Measurements from ENCODE around the gene SMIM10L1. TPM values are rescaled to one million over a fixed set of nuclear protein-coding genes. Genes with fewer than 3 reads are reported as not detected.
A peak's percentile ranks its signal among the peaks of the same experiment; 100 is the strongest.

Gene SMIM10L1
- total and polyA plus RNA-seq, 2 donors = 9.6 to 16.9 TPM

DNA sequence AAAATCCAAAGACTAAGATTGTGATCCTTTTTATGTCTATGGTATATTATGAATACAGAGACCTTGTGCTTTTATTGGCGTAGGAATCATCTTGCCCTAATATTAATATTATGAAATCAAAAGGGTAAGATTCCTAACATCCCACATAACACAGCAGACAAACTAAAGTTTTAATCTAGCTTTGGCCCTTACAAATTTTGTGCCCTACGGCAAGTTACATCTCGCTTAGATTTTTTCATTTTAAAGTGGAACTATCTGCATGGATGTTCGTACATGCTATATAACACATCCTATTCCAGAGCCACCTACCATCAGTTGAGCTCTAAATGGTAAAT is 217 bp upstream of the SMIM10L1 start:
- WGBS = 4% methylated on average over 4 of the region's 4 CpGs
- peaks cover 6 to 23% of the 10 kb centered on the region in 2 donors for H3K36me3 ChIP-seq (ENCODE audit: control insufficient read depth in 2 of 2, insufficient read depth in 2 of 2, low read length in 1 of 2)
- H3K27me3 ChIP-seq (ENCODE audit: control insufficient read depth in 2 of 2, insufficient read depth in 1 of 2, low read length in 1 of 2) = no peaks in the 10 kb centered on the region
- peak overlapping the region; percentile 93 to 99 for H3K27ac ChIP-seq (ENCODE audit: low read depth in 1 of 2, low read length in 1 of 2)
- no peaks in the 10 kb centered on the region for H3K9me3 ChIP-seq (ENCODE audit: control insufficient read depth in 2 of 2, insufficient read depth in 1 of 2, low read length in 1 of 2)
- peaks cover 7 to 8% of the 10 kb centered on the region in 2 donors for H3K4me1 ChIP-seq (ENCODE audit: control insufficient read depth in 2 of 2, insufficient read depth in 2 of 2, low read length in 2 of 2)
- peak in 2 of 9 donors; percentile 3 to 67 for DNase-seq (ENCODE audit: low read depth in 6 of 9, low spot score in 9 of 9)
- H3K4me3 ChIP-seq (ENCODE audit: low read length in 2 of 2) = peak overlapping the region; percentile 50 to 67

DNA sequence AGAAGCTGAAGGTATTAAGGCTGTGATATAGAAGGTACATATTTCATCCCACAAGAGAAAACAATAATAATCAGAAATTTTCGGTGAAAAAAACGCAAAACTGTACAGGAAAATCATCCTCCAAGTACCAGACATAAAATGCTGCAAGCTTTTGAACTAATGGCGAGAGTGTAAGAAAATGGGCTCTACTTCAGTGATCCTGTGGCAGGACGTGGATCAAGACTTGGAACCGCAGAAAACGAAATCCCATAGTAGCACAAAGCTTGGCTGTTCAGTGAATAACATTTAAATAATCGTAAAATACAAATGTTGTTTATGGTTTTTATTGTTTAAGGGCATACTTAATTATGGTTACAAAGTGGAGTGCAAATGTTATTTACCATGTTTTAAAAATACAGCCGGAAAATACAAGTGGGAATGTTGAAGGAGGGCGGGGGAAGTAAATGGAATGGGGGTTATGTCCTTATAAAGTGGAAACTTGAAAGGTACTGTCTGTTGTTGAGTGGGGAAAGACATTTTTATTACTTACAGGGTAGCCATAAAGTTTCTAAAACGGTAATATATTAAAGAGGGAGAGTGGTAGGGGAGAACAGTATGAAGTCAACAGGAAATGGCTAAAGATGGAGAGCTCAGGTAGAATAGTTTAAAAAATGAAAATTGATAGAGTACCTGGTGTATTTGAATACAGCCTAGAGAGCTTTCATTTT is 1.1 kb downstream of the SMIM10L1 start:
- Histone ChIP-seq H3K4me1 (ENCODE audit: control insufficient read depth in 2 of 2, insufficient read depth in 2 of 2, low read length in 2 of 2) (peaks cover 7 to 8% of the 10 kb centered on the region in 2 donors), H3K27ac (ENCODE audit: low read depth in 1 of 2, low read length in 1 of 2) (peak overlapping the region; percentile 27 to 93), H3K27me3 (ENCODE audit: control insufficient read depth in 2 of 2, insufficient read depth in 1 of 2, low read length in 1 of 2) (no peaks in the 10 kb centered on the region), H3K9me3 (ENCODE audit: control insufficient read depth in 2 of 2, insufficient read depth in 1 of 2, low read length in 1 of 2) (no peaks in the 10 kb centered on the region), H3K4me3 (ENCODE audit: low read length in 2 of 2) (peak overlapping the region; percentile 50 to 67), H3K36me3 (ENCODE audit: control insufficient read depth in 2 of 2, insufficient read depth in 2 of 2, low read length in 1 of 2) (peaks cover 0 to 22% of the 10 kb centered on the region in 2 donors)
- WGBS = 7% methylated on average over 10 of the region's 10 CpGs
- DNase-seq (ENCODE audit: low read depth in 6 of 9, low spot score in 9 of 9) = peak in 2 of 9 donors; percentile 4 to 17

DNA sequence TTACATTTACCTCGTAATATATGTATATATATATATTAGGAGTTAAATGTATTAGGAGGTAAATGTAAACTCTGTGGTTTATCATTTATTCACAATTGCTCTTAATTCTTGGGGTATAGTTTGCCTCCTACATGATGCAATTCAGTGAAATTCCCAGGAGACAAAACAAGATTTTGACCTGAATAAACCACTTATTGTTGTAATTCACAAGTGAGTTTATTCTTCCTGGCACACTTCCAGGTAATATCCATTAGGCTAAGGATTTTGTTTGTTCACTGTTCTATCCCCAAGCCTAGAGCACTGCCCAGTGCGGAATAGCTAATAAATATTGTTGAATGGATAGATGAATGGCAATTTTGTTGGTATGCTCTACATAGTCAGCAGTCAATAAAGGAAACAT is 3.0 kb downstream of the SMIM10L1 start:
- no peak for DNase-seq (ENCODE audit: low read depth in 6 of 9, low spot score in 9 of 9)
- Histone ChIP-seq H3K4me3 (ENCODE audit: low read length in 2 of 2) (no peak overlapping the region), H3K27ac (ENCODE audit: low read depth in 1 of 2, low read length in 1 of 2) (no peak overlapping the region), H3K27me3 (ENCODE audit: control insufficient read depth in 2 of 2, insufficient read depth in 1 of 2, low read length in 1 of 2) (no peaks in the 10 kb centered on the region), H3K9me3 (ENCODE audit: control insufficient read depth in 2 of 2, insufficient read depth in 1 of 2, low read length in 1 of 2) (no peaks in the 10 kb centered on the region), H3K4me1 (ENCODE audit: control insufficient read depth in 2 of 2, insufficient read depth in 2 of 2, low read length in 2 of 2) (peaks cover 7 to 8% of the 10 kb centered on the region in 2 donors), H3K36me3 (ENCODE audit: control insufficient read depth in 2 of 2, insufficient read depth in 2 of 2, low read length in 1 of 2) (peaks cover 0 to 21% of the 10 kb centered on the region in 2 donors)
- WGBS = 97% methylated on average over 2 of the region's 2 CpGs

DNA sequence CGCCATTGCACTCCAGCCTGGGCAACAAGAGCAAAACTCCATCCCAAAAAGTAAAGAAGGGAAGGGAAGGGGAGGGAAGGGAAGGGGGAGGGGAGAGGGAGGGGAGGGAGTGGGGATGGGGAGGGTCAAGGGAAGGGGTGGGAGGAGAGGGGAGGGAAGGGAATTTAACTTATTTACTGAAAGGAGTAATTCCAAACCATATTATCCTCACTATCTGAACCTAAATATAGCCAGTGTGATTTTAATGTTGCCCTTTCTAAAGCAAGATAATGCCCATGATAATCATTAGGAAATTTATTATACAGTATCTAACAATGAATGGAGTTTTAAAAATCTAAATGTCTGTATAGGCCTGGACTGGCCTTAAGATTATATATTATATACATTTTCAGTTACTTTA is 7.3 kb downstream of the SMIM10L1 start:
- Histone ChIP-seq H3K4me1 (ENCODE audit: control insufficient read depth in 2 of 2, insufficient read depth in 2 of 2, low read length in 2 of 2) (no peaks in the 10 kb centered on the region), H3K27ac (ENCODE audit: low read depth in 1 of 2, low read length in 1 of 2) (no peak overlapping the region), H3K27me3 (ENCODE audit: control insufficient read depth in 2 of 2, insufficient read depth in 1 of 2, low read length in 1 of 2) (no peaks in the 10 kb centered on the region), H3K36me3 (ENCODE audit: control insufficient read depth in 2 of 2, insufficient read depth in 2 of 2, low read length in 1 of 2) (peaks cover 0 to 8% of the 10 kb centered on the region in 2 donors), H3K4me3 (ENCODE audit: low read length in 2 of 2) (no peak overlapping the region), H3K9me3 (ENCODE audit: control insufficient read depth in 2 of 2, insufficient read depth in 1 of 2, low read length in 1 of 2) (no peaks in the 10 kb centered on the region)
- 100% methylated on average over 1 of the region's 1 CpG for WGBS
- no peak for DNase-seq (ENCODE audit: low read depth in 6 of 9, low spot score in 9 of 9)

DNA sequence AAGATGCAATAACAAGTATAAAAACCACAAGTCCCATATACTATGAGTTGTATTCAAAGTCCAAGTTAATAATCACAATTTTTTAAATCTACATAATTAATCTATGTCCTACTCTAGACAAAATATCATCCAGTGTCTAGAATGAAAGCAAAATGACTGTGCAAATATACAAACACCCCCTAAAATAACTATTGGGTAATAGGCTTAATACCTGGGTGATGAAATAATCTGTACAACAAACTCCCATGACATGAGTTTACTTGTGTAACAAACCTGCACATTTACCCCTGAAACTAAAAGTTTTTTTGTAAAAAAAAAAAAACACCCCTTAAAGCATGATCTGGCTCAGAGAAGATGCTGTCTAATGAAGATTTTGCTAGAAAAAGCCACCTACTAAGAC is 11.5 kb downstream of the SMIM10L1 start:
- H3K4me3 ChIP-seq (ENCODE audit: low read length in 2 of 2) = no peak overlapping the region
- no peak overlapping the region for H3K27ac ChIP-seq (ENCODE audit: low read depth in 1 of 2, low read length in 1 of 2)
- no peaks in the 10 kb centered on the region for H3K9me3 ChIP-seq (ENCODE audit: control insufficient read depth in 2 of 2, insufficient read depth in 1 of 2, low read length in 1 of 2)
- H3K36me3 ChIP-seq (ENCODE audit: control insufficient read depth in 2 of 2, insufficient read depth in 2 of 2, low read length in 1 of 2) = no peaks in the 10 kb centered on the region
- no peak for DNase-seq (ENCODE audit: low read depth in 6 of 9, low spot score in 9 of 9)
- no peaks in the 10 kb centered on the region for H3K27me3 ChIP-seq (ENCODE audit: control insufficient read depth in 2 of 2, insufficient read depth in 1 of 2, low read length in 1 of 2)
- H3K4me1 ChIP-seq (ENCODE audit: control insufficient read depth in 2 of 2, insufficient read depth in 2 of 2, low read length in 2 of 2) = no peaks in the 10 kb centered on the region

DNA sequence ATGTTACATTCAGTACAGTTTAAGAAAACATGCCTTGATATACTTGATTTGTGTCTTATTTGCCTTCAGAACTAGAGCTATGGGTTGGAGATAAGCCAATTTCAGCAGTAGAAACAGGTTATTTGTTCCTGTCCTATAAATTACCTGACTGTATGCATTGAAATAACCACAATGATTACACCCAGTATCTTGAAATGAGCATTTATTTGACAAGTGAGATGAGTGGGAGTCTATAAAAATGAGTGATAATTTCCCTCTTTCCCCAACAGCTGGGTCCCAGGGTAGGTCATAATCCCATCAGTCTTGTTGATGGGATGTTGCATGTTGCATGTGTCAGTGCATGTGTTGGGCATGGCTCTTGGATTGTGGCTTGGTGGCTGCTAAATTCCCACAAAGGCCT is 12.0 kb downstream of the SMIM10L1 start:
- no peaks in the 10 kb centered on the region for H3K27me3 ChIP-seq (ENCODE audit: control insufficient read depth in 2 of 2, insufficient read depth in 1 of 2, low read length in 1 of 2)
- H3K36me3 ChIP-seq (ENCODE audit: control insufficient read depth in 2 of 2, insufficient read depth in 2 of 2, low read length in 1 of 2) = no peaks in the 10 kb centered on the region
- H3K9me3 ChIP-seq (ENCODE audit: control insufficient read depth in 2 of 2, insufficient read depth in 1 of 2, low read length in 1 of 2) = no peaks in the 10 kb centered on the region
- no peaks in the 10 kb centered on the region for H3K4me1 ChIP-seq (ENCODE audit: control insufficient read depth in 2 of 2, insufficient read depth in 2 of 2, low read length in 2 of 2)
- no peak overlapping the region for H3K4me3 ChIP-seq (ENCODE audit: low read length in 2 of 2)
- no peak for DNase-seq (ENCODE audit: low read depth in 6 of 9, low spot score in 9 of 9)
- H3K27ac ChIP-seq (ENCODE audit: low read depth in 1 of 2, low read length in 1 of 2) = no peak overlapping the region

DNA sequence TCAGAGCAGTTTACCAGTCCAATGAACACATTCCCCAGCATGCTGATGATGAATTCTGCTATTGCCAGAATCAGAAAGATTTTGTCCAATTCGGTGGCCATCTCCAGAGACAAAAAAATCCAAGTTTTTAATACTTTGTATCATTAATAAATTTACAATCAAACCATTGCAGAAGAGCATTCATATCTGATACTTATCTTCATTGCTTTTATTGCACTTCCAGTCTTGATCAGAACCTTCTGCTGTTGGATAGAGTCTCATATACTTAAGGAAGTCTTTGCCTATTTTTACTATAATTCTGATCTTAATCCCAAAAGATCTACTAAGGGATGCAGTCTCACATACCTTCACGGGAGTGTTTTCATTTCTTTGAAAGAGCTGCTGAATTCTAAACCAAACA is 15.8 kb downstream of the SMIM10L1 start, which contains the start of gene TAS2R42:
TSS of gene TAS2R42 (minus strand) at position 101 of the 400 bp plus-strand sequence. CDS start at position 101, 0 bp downstream.
- H3K4me3 ChIP-seq (ENCODE audit: low read length in 2 of 2) = no peak within 1 kb of the TSS
- no peak for DNase-seq (ENCODE audit: low read depth in 6 of 9, low spot score in 9 of 9)
- no peaks in the 10 kb centered on the region for H3K36me3 ChIP-seq (ENCODE audit: control insufficient read depth in 2 of 2, insufficient read depth in 2 of 2, low read length in 1 of 2)
- WGBS = 81% methylated on average over 2 of the region's 2 CpGs
- no peaks in the 10 kb centered on the region for H3K27me3 ChIP-seq (ENCODE audit: control insufficient read depth in 2 of 2, insufficient read depth in 1 of 2, low read length in 1 of 2)
- no peaks in the 10 kb centered on the region for H3K4me1 ChIP-seq (ENCODE audit: control insufficient read depth in 2 of 2, insufficient read depth in 2 of 2, low read length in 2 of 2)
- H3K9me3 ChIP-seq (ENCODE audit: control insufficient read depth in 2 of 2, insufficient read depth in 1 of 2, low read length in 1 of 2) = no peaks in the 10 kb centered on the region
- H3K27ac ChIP-seq (ENCODE audit: low read depth in 1 of 2, low read length in 1 of 2) = no peak within 1 kb of the TSS

DNA sequence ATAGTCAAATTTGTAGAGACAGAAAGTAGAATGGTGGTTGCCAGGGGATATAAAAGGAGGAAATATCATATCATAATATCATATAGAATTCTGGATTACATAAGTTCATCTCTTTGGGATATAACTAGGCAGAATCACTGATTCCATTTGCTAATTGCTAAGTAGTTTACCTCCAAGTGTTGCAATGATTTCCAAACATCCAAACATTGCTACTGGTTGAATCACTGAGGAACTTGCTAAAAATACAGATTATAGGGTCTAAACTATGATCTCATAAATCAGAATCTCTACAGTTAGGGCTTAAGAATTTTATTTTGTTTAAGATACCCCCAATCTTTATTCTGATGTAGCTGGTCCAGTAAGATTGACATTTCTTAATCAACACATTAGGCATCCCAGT is 31.8 kb downstream of the SMIM10L1 start:
- H3K9me3 ChIP-seq (ENCODE audit: control insufficient read depth in 2 of 2, insufficient read depth in 1 of 2, low read length in 1 of 2) = no peaks in the 10 kb centered on the region
- no peak overlapping the region for H3K27ac ChIP-seq (ENCODE audit: low read depth in 1 of 2, low read length in 1 of 2)
- no peak for DNase-seq (ENCODE audit: low read depth in 6 of 9, low spot score in 9 of 9)
- no peak overlapping the region for H3K4me3 ChIP-seq (ENCODE audit: low read length in 2 of 2)
- H3K4me1 ChIP-seq (ENCODE audit: control insufficient read depth in 2 of 2, insufficient read depth in 2 of 2, low read length in 2 of 2) = no peaks in the 10 kb centered on the region
- H3K36me3 ChIP-seq (ENCODE audit: control insufficient read depth in 2 of 2, insufficient read depth in 2 of 2, low read length in 1 of 2) = no peaks in the 10 kb centered on the region
- no peaks in the 10 kb centered on the region for H3K27me3 ChIP-seq (ENCODE audit: control insufficient read depth in 2 of 2, insufficient read depth in 1 of 2, low read length in 1 of 2)

DNA sequence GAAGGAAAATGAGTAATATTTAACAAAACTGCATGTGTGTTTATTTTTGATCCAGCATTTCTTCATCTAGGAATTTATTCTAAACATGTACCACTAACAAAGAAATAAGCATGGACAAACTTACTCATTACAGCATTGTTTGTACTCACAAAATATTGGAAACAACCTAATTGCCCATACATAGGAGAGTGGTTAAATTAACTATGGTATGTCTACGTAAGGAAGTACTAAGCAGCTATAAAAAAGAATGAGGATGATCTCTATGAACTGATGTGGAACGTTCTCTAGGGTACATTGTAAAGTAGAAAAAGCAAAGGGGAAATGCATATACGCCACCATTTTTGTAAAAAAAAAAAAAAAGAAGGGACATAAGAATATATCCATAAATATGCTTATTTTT is 33.2 kb downstream of the SMIM10L1 start:
- Histone ChIP-seq H3K4me3 (ENCODE audit: low read length in 2 of 2) (no peak overlapping the region), H3K9me3 (ENCODE audit: control insufficient read depth in 2 of 2, insufficient read depth in 1 of 2, low read length in 1 of 2) (no peaks in the 10 kb centered on the region), H3K36me3 (ENCODE audit: control insufficient read depth in 2 of 2, insufficient read depth in 2 of 2, low read length in 1 of 2) (no peaks in the 10 kb centered on the region), H3K27me3 (ENCODE audit: control insufficient read depth in 2 of 2, insufficient read depth in 1 of 2, low read length in 1 of 2) (no peaks in the 10 kb centered on the region), H3K27ac (ENCODE audit: low read depth in 1 of 2, low read length in 1 of 2) (no peak overlapping the region), H3K4me1 (ENCODE audit: control insufficient read depth in 2 of 2, insufficient read depth in 2 of 2, low read length in 2 of 2) (no peaks in the 10 kb centered on the region)
- no peak for DNase-seq (ENCODE audit: low read depth in 6 of 9, low spot score in 9 of 9)
- WGBS = over 99% methylated on average over 3 of the region's 3 CpGs
